GM18858 (cell line): Measurements from ENCODE around the gene ZC3H6.
"Not testable (repeated sequence)": the region's sequence is repeated elsewhere in the genome, so short reads cannot be mapped to it uniquely, and the experiment has no call there.

Experiments used
- ATAC-seq: cut with Tn5 transposase; IDR thresholded peaks from one replicate; pipeline ENCODE4 v1.9.1; 2021; ENCODE audit not compliant: unreplicated experiment

ZC3H6 gene

DNA sequence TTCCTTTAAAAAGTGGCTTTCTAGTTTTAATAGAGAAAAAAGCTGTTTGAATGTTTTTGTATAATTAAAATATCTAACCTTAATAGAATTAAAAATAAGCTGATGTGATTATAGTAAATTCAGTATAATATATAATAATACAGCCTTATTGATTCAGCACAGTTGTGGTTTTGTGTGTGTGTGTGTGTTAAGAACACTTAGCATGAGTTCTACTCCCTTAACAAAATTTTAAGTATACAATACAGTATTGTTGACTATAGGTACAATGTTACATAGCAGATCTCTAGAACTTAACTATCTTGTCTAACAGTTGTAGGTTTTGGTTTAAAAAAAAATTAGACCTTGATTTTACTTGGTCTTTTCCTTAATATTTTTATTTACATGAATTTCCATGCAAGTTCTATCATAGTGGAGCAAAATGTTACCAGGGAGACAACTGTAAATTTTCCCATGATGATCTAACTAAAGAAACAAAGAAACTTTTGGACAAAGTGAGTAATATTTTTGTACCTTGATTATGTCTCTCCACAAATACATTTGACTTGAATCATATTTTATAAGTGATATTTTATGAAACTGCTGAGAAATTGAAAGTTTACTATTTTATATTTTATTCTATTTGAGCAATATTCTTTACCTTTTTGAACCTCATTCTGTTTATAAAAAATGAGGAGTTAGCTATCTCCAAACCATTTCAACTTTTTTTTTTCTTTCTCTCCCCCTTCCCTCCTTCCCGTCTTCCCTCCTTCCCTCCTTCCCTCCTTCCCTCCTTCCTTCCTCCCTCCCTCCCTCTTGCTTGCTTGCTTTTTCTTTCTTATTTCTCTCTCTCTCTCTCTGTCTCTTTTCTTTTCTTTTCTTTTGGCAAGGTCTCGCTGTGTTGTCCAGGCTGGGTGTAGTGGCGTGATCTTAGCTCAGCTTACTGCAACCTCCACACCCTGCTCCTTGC is 46.3 kb downstream of the ZC3H6 start:
- ATAC-seq = no peak

DNA sequence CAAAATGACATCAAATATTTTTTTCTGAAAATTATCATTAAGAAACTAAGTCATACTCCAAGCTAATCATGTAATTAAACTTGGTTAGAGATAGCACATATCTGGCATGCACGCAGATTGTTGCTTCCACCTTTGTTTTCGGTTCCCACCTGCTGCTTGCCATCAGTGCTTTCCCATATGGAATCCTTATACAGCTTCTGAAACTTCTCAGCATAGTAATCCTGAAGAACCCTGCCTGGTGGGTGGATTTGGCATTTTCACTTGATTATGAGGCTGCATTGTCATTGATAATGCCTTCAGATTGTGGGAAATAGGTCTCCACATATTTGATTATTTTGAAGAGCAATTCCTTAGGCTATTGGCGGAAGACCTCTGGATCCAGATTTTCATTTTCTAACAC is 47.5 kb downstream of the ZC3H6 start:
- ATAC-seq = no peak

DNA sequence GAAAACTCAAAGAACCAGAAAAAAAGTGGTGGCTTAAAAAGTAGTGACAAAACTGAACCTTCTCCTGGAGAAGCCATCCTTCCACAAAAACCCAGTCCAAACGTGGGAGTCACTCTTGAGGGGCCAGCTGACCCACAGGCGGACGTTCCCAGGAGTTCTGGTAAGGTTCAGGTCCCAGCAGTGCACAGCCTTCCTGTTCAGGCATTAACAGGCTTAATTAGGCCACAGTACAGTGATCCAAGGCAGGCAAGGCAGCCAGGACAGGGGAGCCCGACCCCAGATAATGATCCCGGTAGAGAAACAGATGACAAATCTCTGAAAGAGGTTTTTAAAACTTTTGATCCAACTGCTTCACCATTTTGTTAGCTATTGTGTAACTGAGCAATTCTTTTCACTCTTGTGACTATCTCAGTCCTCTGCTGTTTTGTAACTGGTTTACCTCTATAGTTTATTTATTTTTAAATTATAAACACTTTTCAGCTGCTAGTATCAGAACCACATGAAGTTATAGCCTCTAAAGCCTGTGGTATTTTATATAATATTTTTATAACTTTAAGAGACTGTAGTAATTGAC is 56.8 kb downstream of the ZC3H6 start:
- no peak for ATAC-seq

DNA sequence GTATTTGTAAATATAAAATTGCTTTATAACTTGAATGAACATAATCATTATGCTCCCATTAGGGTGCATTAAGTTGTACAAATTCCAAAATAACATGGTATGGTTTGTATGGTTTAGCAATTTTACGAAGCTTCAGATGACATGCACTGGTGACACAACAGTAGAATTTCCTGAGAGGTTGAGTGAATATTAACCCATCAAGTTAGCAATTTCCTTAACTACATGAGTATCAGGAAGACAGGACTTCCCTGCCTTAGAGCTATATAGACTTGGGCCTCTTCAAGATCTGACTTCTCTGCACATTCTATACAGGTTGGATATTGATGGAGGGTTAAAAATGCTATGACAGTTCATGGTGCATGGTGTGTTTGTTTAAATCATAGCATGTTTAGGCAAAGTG is 60.2 kb downstream of the ZC3H6 start:
- ATAC-seq = no peak

DNA sequence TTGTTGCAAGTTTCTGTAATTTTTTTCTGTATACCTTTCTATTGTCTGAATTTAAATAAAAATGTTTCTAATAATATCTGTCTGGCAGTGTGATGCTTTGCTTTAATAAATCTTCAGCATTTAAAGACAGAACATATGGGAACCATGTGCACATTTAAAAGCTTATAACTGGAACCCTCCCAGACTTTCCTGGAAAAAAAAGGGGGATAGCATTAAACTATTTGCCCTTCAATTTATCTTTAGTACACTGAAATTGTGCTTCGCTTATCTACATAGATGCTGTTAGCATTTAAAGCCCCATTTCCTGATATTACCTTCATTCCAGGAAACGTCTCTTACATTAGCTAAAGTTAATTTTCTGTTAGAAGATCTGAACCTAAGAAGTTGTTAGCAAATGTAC is 64.6 kb downstream of the ZC3H6 start:
- no peak for ATAC-seq

DNA sequence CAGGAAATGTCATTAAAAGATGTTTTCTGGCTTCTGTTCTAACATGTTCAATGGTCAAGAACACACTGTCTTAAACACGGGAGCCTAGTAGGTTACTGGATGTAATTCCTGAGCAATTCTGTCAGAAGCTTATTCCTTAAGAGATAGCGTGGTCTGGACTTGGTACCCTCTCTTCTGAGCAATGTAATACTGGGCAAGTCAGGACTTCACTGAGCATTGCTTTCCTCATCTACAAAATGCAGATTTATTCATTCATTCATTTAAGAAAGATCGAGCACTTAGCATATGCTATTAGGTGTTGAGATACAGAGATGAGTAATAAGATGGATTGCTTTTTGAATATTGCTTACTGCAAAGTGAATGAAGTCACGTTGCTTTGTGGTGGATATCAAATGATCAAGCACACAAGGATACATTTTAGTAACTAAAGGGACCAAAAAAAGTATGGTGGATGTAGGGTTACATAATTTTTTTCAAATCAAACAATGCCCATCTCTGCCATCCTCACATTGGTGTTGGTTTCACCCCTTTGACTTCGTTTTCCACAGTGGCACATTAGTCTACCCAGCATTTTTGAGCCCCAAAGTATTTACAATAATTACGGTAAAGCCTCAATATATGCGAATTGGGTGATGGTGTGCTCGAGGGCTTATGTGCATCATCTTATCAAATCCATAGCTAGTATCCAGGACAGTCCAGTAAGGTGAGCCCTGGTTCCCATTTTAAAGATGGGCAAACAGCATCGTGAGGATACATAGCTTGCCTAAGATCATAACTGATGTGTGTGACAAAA is 65.3 kb downstream of the ZC3H6 start:
- no peak for ATAC-seq

DNA sequence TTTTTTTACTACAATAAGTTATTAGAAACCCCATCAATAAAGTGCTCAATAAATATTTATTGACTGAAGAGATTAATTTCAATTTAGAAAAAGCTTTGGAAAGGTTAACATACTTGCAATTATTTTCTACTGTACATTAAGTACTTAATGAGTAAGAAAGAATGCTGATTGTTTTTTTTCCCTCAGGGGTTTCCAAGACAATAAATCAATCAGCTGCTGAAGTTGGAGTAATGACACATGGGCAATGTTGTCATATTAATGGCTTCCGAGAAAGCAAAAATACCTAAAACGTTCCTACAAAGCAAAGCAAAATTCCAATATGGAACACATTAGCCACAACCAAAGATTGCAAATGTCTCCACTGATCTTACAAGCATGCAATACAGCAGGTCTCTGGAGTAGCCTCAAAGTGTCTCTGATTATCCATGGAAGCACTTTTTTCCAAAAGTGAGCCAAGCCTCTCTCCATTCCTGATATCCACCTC is 66.7 kb downstream of the ZC3H6 start:
- no peak for ATAC-seq

DNA sequence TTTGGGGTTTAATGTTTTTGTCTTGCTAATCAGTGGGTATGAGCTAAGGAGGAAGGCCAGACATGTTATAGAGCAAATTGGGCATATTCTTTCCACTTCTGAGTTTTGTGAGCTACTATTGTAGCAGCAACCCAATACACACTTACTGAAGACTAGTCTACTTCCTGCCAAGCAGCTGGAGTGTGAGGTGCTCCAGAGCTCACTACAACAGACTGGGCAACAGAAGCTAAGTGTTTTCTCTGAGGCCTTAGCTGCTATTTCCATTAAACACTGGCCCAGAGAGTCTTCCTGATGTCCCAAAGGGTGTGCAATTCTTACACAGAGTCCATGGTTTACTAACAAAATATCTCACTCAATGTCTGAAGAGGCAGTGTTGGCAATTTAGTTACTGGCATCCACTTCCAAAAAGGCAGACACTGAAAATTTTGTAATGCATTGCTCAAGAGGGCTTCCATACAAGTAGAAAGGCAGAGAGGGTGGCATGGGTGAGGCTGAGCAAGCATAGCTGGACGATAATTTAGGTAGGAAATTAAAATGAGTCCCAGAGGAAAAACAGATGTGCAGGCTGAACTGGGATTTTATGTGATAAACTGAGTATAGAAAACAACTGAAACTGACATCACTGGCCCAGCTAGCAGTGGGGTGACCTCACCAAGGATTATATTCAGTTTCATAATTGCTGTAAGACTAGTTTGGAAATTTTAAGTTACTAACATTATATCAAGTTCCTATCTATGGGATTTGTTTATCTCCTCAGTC is 68.6 kb downstream of the ZC3H6 start:
- ATAC-seq = no peak

DNA sequence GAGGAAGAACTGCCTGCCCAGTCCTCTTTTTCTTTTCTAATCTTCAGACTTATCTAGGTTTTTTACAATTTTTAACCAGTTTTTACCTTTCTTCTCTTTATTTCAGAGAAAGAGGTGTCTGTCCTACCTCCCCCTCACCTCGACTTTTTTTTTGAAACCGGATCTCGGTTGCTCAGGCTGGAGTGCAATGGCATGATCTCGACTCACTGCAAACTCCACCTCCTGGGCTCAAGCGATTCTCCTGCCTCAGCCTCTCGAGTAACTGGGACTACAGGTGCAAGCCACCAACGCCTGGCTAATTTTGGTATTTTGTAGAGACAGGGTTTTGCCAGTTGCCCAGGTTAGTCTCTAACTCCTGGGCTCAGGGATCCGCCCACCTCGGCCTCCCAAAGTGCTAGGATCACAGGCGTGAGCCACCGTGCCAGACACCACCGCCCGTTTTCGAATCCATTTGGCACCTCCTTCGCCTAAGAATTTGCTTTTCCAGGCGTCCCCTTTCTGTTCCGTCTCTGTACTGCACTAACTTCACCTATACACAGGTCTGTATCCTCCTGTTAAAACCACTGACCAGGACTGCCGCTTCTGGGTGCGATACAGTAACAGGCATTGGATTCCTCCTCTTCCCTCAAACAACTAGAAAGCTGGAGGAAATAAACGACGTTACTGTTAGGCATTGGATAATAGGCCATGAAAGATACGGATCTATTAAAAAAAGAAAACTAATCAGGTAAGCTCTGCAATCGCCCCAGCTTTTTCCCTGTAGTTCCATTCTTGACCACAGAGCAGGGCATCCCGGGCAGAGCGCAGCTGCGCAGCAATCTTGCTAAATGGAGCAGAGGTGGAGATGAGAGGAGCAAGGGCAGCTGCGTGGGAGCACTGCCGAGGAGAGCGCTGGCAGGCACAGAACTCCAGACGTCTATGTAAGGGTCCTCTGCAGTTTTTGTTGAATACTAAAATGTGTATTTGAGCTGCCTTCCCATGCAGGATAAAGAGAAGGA is 69.9 kb downstream of the ZC3H6 start:
- ATAC-seq = no peak

DNA sequence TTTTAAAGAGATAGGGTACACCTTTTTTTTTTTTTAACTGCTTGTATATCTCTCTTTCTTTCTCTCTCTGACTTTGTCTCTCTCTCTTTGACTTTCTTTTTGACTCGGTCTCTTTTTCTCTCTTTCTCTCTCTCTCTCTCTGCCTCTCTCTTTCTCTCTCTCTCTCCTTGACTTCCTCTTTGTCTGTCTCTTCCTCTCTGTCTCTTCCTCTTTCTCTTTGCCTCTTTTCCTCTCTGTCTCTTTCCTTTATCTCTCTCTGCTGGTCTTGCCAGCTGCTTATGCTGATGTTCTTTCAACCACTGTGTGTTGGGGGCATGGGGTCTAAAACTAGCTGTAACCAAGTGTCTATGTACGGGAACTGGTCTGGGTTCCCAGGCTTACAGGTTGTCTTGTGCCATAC is 76.9 kb downstream of the ZC3H6 start:
- ATAC-seq = not testable (repeated sequence)

DNA sequence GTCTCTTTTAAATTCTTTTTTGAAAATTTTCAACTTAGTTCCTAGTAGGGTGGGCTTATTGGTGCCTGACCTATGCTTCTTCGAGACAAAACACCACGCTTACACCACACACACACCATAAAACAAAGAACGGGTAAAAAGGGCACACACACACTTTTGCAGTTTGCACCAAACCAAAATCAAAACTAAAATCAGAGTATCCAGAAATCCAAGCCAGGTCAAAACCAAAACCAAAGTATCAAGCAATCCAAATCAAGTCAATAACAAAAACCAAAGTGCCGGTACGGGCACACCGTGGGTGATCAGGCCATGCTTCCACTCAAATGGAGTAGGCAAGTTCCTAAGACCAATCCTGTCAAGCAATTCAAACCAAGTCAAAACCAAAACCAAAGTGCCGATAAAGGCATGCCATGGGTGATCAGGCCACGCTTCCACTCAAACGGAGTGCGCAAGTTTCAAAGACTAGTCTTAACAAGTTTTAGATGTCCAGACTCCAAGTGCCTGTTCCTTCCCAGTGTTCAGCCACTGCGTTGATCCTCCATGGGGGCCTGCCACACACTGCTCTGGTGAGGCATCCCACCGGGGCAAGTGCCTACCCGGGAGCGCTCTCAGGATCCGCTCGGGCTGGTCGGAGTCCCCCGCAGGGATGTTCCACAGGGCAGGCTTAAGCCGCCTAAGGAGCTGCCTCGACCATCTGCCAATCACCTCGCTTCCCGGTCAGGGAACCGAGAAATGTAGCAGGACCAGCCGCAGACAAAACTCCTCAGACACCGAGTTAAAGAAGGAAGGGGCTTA is 77.6 kb downstream of the ZC3H6 start:
- not testable (repeated sequence) for ATAC-seq

DNA sequence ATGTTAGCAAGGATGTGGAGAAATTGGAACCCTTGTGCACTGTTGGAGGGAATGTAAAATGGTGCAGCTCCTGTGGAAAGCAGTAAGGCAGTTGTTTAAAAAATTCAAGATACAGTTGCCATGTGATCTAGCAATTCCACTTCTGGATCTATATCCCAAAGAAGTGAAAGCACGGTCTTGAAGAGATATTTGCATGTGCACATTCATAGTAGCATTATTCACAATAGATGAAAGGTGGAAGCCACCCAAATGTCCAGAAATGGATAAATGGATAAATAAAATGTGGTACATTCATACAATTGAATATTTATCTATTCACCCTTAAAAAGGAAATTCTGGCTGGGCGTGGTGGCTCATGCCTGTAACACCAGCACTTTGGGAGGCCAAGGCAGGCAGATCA is 78.9 kb downstream of the ZC3H6 start:
- ATAC-seq = not testable (repeated sequence)

DNA sequence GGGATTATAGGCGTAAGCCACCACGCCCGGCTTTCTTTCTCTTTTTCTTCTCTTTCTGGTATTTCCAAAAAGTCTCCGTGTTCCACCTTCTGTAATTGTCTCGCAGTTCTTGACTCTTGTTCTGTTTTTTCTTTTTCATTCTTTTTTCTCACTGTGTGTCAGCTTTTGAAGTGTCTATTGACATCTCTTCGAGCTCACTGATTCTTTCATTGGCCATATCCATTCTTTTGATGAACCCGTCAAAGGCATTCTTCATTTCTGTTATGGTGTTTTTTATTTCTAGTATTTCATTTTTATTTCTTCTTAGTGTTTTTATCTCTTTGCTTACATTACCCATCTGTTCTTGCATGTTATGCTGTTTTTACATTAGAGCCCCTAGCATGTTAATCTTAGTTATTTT is 84.7 kb downstream of the ZC3H6 start:
- ATAC-seq = not testable (repeated sequence)
